ENCODE data around the gene ATOH8.

The ATOH8 gene

DNA sequence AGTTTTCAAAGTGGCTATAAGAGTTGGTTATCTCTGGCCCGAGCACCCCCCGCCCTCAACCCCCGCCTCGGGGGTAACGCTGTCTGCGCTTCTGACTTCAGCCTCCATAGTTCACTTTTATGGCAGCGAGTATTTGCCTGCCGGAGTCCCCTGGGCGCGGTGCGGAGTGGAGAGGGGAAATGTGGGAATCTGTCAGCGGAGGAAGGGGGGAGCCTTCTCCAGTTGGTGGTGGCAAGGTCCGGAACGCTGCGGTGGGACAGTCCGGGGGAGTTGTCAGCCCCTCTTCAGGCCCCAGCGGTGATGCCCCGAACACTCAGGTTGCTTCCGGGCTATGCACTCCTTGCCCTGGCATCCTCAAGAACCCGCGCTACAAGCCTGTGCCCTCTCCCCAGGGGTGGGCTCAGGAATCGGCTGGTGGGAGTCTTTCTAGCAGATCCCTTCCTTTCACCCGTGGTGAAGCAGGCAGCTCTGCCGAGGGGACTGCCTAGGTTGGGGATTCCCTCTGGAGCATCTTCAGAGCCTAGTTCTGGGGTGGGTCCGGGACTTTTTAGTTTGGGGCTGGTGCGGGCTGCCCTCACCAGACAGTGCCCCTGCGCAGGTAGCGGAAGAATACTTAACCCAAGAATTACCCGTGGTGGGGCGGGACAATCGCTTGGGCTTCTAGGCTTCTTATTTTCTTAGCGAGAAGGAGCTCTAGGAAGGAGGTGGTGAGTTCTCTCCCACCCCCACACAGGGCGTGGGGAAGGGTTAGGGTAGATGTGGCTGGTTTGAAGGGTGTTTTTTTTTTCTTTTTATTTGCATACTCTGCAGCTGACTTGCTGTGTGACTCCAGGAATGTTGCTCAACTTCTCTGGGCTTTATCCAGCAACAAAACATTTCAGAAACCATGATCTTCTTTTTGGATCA is 1.6 kb downstream of the ATOH8 start:
- DNase-seq = no peak

DNA sequence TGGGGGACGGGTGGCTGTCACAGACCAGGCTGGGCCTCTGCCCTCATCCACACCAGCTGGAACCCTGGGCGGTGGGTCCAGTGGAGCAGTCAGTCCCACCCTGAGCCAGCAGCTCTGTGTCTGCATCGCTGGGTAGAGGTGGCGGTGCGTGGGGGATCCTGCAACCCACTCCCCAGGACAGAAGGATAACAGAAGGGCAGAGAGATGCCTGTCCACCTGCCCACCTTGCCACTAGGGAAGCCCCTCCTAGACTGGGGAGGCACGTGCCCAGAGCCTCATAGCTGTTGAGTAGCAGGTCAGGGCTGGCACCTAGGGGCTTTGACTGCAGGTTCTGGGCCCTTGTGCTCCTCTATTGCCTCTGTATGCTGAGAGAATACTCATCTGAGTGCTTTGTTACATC is 2.4 kb downstream of the ATOH8 start:
- no peak for DNase-seq

DNA sequence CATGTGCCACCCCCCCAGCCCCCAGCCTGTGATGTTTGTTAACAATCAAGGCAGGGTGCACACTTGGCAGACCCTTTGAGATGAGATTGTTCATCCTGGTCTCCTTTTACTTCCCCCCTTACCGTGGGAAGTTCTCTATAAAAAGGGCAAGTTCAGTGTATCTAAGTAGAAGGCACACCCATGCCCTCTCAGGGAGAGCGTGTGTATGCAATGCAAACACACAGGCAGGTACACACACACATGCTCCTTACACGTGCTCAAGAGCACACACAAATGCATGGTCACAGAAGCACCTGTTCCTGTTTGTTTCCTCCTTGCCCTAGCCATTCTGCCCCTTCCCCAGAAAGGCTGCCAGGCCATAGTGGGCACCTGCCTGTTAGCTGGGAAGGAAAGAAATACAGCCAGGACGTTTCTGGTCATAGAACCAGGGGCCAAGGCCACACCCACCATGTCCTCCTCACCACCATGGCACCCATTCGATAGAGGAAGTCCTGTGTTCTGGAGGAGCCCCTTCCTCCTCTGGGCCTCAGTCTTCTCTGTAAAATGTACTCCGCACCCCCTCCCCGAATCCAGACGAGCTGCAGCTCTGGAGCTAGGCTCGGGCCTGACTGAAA is 3.1 kb downstream of the ATOH8 start:
- DNase-seq = no peak

DNA sequence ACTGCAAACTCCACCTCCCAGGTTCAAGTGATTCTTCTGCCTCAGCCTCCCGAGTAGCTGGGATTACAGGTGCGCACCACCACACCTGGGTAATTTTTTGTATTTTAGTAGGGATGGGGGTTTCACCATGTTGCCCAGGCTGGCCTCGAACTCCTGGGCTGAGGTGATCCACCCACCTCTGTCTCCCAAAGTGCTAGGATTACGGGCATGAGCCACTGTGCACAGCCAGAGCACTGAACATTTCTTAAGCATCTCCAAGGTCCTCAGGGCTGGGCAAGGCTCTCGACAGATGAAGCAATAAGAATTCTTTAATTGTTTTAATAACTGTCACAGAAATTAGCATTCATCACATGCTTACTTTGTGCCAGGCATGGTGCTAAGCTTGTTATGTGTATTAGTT is 4.1 kb downstream of the ATOH8 start:
- DNase-seq = no peak

DNA sequence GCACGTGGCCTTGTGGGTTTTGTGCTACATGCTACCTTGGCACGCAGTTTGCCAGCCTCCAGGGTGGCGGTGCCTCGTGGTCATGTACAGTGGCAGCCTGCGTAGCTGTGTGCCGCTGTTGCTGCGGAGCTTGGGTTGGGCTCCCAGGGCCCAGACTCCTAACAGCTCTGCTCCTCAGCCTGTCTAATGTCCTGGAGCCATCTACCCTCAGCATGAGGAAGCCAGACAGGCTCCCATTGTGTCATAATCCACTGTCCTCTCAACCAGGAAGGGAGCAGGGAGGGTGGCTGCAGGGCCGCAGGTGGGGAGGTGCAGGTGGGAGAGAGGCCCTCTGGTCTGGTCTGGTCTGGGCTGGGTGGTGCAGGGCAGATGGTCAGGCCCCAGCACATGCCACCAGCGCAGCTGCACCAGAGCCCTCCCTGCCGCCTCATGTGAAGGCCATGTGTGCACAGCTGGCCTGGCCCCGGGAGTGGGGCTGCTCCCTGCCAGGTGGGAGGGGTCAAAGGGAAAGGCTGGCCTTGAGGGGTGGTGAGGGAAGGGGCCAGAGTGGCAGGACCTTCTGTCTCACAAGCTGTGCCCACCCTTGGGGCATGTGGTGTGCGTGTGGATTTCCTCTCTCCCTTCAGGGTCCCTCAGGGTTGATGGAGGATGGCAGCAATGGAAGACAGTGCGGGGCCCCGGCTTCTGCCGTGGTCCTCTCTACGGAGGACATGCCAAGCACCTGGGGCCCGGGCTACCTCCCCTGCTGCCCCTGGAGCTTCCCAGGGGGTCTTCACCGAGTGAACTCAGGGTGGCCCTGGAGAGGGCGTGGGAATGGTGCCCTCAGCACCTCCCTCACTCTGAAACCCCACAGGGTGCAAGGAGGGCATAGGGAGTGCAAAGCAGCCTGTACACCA is 4.8 kb downstream of the ATOH8 start:
- DNase-seq = no peak

DNA sequence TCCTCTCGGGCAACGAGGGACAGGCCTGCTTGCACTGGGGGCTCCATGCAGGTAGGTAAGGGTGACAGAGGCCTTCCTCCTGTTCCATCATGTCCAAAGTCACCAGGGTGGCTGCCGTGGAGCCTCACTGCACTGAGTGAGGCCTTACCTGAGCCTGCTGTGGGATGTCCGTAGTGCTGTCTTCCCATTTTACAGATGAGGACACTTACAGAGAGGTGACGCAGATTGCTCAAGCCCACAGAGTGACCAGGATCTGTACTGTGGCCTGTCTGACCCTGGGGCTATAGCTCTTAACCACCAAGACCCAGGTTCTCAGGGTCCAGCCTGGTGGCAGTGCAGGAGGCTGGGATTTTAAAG is 5.4 kb downstream of the ATOH8 start:
- DNase-seq = no peak

DNA sequence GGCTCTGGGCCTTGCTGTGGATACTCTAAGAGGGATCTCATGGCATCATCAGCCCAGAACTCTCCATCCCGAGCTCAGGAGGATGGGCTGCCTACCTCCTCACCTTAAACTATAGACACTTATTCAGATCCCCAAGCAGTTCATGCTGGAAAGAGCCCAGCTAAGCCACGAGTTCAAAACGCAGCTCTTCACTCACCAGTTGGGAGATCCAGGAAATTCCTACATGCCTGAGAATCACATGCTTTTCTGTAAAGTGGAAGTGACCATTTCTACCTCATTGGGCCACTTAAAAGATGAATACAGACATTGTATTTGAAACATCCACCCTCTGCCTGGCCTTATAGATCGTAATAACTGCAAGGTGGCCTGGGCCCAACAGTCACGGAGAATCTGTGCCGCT is 6.6 kb downstream of the ATOH8 start:
- no peak for DNase-seq

DNA sequence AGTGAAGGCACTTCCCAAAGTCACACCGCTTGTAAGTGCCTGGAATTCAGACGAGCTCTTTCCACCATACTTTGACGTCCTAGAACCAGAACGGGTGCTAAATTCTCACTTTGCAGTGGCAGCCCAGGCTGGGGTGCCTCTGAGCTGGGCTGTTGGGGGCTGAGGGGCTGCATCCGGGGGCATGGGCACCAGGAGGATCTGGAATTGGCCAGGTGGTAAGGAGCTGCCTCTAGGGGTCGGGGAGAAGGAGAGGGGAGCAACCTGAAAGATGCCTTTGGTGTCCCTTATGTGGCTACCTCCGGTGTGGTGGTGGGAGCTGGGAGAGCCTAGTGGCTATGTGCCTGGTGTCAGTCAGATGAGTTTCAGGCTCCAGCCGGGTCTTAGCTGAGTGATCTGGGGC is 7.1 kb downstream of the ATOH8 start:
- DNase-seq = no peak

DNA sequence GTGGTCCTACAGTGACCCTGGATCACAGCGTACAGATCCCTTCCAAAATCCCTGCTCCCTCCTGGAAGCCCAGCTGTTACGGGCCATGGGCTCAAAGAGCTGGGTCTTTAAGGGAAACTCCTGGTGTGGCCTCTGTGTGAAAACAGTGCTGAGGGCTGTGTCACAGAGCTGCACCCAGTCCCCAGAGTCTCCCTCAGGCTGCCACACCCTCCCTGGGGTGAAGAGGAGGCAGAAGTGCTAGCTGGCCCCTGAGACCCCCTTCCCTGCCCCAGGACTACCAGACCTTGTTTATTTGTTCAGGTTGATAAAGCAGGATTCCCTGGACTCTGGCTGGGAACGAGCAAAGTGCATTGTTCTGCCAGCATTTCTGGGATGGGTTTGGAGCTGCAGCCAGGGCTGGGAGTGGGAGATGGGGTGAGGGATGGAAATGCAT is 7.7 kb downstream of the ATOH8 start:
- no peak for DNase-seq

DNA sequence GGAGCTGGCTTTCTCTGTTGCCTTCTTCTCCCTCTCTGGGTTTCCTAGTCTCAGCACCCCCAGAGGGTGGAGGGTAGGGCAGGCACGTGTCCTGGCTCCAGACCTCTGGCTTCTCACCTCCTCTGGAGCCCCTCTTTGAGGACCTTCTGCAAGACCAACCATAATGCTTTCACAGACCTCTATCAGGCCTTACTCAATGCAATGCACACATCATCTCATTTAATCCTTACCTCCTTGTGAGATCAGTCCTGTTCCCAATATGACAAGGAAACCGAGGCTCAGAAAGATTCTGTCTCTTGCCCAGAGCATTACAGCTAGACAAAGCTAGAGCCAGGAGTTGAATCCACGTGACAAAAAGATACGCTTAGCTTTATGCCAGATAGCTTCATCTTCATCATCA is 8.2 kb downstream of the ATOH8 start:
- DNase-seq = no peak

DNA sequence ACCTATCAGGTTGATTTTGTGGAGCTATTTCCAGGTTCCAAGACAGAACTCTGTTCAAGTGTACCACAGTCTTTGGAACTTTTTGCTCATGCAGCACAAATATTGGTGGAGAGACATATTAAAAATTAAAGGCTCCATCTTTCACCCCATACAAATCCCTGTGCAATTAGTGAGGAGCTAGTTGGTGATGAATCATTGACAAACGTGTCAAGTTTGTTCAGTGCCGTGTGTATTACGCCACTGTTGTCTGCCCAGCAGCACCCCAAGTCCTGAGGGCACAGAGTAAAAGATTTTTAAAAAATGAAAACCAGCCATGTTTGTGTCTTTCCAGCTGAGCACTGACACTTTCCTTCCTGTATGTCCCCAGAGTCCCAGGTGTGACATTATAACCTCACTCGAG is 9.3 kb downstream of the ATOH8 start:
- DNase-seq = no peak

DNA sequence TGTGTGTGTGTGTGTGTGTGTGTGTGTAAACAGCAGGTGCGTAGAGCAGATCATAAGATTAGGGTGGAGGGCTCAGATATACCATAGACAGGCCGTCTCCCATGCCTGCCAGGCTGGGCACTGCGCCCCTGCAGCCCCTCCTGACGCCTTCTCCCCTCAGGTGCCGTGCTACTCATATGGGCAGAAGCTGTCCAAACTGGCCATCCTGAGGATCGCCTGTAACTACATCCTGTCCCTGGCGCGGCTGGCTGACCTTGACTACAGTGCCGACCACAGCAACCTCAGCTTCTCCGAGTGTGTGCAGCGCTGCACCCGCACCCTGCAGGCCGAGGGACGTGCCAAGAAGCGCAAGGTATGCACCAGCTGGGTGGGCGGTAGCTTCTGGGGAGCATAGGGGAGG is 10.0 kb downstream of the ATOH8 start:
- DNase-seq = no peak

DNA sequence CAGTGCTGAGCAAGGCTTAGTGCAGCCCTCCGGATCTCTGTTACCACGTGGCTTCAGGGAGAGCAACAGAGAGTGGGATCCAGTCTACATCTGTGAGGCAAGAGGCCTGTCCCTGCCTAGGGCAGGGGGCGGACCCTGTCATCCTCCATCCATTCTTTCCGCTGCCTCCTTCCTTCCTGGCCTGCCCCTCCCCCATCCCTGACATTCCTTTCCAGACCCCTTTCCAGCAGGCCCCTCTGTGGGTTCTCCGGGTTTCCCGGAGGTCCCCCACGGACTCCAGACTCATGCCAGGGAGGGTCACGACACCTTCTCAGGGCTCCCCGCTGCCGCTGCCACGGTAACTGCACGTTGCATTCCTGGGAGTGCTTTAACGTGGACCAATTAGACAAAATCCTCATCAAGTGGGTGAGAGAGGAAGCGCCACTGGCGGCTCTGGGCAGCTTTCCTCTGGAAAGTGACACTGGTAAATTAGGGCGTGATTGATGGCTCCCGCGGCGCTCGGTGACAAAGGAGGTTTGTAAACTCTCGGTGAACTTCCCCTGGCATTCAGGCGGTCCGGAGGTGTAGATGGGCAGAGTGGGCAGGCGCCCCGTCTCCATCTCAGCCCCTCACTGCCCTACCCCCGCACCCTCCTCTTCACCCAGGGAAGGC is 11.4 kb downstream of the ATOH8 start:
- DNase-seq = no peak

DNA sequence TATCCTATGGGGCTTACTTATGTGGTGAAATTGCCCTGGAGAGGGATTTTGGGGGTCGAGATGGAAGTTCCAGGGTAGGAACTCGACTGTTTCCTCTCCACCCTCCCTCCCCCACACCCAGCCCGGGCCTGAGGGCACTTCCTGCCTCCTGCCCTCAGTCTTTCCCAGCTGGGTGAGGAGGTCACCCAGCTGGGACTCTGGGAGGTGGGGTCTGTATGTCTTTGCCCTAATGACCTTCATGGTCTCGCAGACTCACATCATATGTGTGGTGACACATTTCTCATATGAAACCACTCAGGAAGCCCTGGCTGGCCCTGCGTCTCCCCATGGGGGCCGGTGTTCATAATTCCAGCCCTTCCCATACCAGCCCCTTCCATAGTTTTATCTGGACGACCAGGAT is 12.4 kb downstream of the ATOH8 start:
- DNase-seq = no peak

DNA sequence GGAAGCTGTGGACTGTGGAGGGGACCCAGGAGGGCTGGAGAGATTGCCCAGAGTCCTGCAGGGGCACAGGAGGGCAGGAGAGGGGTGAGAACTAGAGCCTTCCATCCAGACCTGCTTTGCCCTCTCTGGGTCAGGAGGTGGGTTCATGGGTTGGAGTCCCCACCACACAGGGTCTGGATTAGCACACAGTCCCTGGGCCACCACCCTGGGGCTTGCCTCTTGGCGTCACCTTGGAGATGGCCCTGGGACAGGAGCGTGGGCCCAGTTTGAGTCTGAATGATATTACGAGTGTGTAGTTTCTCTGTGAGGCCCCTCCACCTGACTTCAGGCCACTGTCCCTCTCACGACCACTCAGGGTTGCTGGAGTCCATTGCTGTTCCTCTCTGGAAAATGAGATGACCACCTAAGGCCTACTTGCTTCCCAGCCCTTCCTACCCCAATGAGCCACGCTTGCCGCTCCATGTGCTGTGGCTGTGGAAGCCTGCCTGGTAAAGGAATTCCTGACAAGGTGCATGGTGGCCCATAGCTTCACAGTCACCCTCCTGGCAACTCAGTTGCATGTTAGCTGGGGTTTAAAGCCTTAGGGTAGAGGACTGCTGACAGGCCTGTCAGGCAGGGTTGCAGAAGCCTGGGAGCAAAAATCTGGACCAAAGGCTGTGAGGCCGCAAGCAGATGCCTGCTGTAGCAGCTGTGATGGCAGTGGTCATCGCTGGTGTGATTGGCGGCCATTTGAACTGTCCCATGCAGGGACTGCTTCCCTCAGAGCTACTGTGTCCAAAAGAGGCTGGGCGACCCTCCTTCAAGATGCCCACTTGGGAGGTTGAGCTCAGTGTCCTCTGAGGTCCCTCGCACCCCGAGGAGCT is 14.2 kb downstream of the ATOH8 start:
- no peak for DNase-seq

DNA sequence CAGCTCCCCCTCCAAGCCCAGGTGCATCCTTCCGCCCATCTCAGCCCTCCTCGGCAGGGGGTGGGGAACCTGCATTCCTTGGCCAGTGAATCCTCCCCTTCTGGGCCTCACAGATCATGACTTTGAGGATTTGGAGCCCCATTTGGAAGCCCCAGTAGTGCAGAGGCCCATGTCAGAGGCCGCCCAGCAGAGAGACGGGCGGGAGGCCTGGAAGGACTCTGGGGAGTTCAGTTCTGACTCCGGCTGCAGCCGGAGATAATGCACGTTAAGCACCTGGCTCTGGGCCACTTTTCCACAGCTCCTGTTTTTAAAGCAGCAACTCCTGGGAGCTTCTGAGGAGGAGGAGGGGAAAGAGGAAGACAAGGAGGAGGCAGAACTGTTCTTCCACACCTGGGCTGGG is 14.9 kb downstream of the ATOH8 start:
- peak; percentile 68 to 73 for DNase-seq

DNA sequence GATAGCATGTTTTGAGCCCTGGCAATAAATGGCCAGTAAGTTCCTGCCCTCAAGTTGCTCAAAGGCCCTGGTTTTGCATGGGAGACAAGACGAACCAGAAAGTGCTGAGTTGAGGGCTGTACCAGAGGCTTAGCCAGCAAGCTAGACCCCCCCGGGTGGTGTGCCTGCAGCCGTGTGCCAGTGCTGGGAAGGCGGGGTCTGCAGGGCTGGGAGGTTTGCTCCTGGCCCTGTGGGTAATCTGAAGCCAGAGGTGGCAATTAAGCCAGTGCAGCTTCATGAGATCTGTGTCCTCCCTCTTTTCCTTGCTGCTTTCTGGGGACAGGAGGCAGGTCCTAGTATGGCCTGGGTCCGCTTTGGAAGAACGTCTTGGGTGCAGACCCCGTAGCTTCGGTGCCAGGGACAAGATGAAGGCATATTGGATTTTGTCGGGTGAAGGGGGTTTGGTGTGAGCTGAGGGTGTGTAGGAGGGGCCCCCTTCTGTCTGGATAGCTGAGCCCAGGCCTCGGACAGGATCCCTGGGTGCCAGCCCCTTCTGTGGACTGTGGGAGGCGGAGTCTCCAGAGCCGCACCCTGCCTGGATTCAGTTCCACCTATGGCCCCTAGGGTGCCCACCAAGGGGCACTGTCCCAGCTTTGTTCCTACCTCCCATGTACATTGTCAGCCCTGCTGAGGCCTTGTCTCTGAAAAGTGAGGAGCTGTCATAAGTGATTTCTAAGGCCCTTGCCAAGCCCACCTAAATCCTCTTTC is 15.6 kb downstream of the ATOH8 start:
- DNase-seq = peak in 1 of 2 experiments; percentile 55

DNA sequence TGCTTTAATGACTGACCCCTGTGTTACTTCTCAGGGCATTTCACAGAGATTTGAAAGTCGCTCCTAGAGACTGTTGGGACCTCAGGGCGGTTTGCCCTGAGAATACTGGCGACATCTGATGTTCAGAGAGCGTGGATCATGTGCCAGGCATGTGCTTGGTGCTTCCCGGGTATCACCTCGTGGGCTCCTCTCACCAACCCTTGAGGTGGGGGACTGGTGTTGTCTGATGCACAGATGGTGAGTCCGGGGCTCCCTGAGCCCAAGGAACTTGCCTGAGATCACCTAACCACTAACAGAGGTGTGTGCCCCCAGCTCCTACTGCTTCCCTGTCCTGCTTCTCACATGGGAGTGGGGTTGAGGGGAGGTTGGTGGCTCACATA is 16.2 kb downstream of the ATOH8 start:
- DNase-seq = no peak

DNA sequence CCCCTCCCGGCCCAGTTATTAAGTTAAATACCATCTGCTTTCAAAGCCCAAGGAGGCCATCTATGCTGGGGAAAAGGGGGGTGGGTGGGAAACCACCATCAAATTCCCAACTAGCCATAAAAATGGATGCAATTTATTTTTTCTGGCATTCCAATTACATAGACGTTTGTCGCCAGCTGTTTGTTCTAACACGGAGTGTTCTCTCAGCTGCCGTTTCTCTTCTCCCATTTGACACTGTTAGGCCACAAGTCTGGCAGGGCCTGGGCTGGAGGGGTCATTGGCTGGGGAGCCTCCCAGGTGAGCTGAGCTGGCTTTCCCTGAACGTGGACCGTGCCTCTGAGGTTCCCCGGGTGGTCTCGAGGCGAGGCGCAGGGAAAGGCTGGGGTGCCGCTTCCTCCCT is 16.6 kb downstream of the ATOH8 start:
- DNase-seq = no peak

DNA sequence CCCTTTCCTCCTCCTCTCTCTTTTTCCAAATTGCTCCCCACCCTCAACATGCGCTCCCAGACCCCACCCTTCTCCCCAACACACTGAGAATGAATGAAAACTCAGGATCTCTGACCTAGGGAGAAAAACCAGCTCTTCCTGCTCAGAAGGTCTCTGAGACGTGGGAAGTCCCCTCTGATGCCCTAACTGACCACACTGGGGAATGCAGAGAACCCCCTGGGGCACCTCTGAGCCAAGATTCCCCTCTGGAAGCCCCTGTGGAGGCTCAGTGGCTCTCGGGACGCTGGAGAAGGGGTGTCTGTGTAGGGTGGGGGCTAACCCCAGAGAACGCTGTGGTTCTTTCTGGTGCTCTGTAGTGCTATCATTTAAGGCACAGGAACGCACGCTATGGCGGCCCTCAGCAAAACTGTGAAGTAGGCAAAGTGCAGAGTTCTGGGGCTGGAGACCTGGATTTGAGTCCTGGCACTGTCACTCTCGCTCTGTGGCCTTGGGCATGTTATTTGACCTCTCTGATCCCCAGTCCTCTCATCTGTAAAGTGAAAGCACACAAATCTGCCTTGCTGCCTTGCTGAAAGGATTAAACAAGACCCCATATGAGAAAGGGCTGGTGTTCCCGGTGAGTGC is 17.1 kb downstream of the ATOH8 start:
- DNase-seq = no peak

DNA sequence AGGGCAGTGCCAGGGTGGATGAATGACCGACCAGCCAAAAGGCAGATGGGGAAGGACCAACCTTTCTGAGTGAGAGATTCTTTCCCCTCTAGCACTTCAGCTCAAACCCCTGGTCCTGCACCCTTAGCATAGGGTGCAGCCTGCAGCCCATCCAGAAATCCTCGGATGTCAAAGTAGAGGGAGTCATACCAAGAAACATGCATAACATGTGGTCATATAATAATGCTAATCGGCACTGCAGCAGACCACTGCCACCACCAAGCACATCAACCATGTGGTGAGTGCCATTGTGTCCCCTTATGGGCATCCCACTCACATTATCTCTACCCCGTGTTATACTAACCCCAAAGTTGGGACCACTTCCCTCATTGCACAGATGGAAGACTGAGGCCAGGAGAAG is 17.7 kb downstream of the ATOH8 start:
- no peak for DNase-seq

All from NCI-H187 (cell line).